ENCODE measurements around the gene HBE1. TPM values are rescaled to one million over a fixed set of nuclear protein-coding genes. Genes with fewer than 3 reads are reported as not detected.
A peak's percentile ranks its signal among the peaks of the same experiment; 100 is the strongest.

The HBE1 gene
- total and polyA plus RNA-seq, 2 experiments from 2014 or later: not detected

- Mint-ChIP-seq H3K27ac (no peak overlapping the region), H3K4me3 (no peak overlapping the region), H3K9me3 (no peaks in the 10 kb centered on the region), H3K4me1 (no peaks in the 10 kb centered on the region), H3K36me3 (ENCODE audit: low read depth) (no peaks in the 10 kb centered on the region; the same call in 2 of the 3 replicates), H3K27me3 (ENCODE audit: insufficient read depth, low read depth, poor library complexity) (no peaks in the 10 kb centered on the region)
- Histone ChIP-seq H3K79me2 (replicated peaks; ENCODE audit: insufficient read depth) (no peaks in the 10 kb centered on the region), H3K27ac (ENCODE audit: low read depth) (no peak overlapping the region), H3K4me3 (no peak overlapping the region), H2AFZ (no peak overlapping the region), H3K4me1 (ENCODE audit: insufficient read depth) (no peaks in the 10 kb centered on the region), H3K27me3 (ENCODE audit: insufficient read depth) (no peaks in the 10 kb centered on the region), H3K9me2 (ENCODE audit: insufficient read depth) (no peaks in the 10 kb centered on the region), H4K20me1 (replicated peaks; ENCODE audit: insufficient read depth) (no peaks in the 10 kb centered on the region), H3K36me3 (ENCODE audit: insufficient read depth) (no peaks in the 10 kb centered on the region), H3F3A (replicated peaks; ENCODE audit: low read depth) (no peaks in the 10 kb centered on the region), H3K4me2 (no peak overlapping the region)
- peak; percentile 71 for DNase-seq (ENCODE audit: low spot score)
- TF ChIP-seq CTCF (conservative IDR thresholded peaks at IDR 0.05; ENCODE audit: low read depth in 2 of 2) (peak; percentile 82 to 85), STAT1 (IDR thresholded peaks at IDR 0.05; ENCODE audit: unreplicated experiment) (no peak), ETS1 (IDR thresholded peaks at IDR 0.05) (no peak), EZH2phosphoT487 (IDR thresholded peaks at IDR 0.05; ENCODE audit: unreplicated experiment) (no peak), EZH2 (IDR thresholded peaks at IDR 0.05; ENCODE audit: low read depth, unreplicated experiment) (no peak), CREB1 (CRISPR knock-in tag; IDR thresholded peaks at IDR 0.05; ENCODE audit: low read depth) (no peak), NANOG (IDR thresholded peaks at IDR 0.05; ENCODE audit: borderline replicate concordance) (no peak), ZNF331 (CRISPR knock-in tag; IDR thresholded peaks at IDR 0.05; ENCODE audit: low read depth) (no peak), POLR2AphosphoS5 (IDR thresholded peaks at IDR 0.05; ENCODE audit: low read depth) (no peak), REST (IDR thresholded peaks at IDR 0.05; ENCODE audit: unreplicated experiment) (no peak), ZNF114 (CRISPR knock-in tag; IDR thresholded peaks at IDR 0.05) (no peak), JUNB (IDR thresholded peaks at IDR 0.05; ENCODE audit: unreplicated experiment) (no peak)
- TF ChIP-seq, protein P1, sequence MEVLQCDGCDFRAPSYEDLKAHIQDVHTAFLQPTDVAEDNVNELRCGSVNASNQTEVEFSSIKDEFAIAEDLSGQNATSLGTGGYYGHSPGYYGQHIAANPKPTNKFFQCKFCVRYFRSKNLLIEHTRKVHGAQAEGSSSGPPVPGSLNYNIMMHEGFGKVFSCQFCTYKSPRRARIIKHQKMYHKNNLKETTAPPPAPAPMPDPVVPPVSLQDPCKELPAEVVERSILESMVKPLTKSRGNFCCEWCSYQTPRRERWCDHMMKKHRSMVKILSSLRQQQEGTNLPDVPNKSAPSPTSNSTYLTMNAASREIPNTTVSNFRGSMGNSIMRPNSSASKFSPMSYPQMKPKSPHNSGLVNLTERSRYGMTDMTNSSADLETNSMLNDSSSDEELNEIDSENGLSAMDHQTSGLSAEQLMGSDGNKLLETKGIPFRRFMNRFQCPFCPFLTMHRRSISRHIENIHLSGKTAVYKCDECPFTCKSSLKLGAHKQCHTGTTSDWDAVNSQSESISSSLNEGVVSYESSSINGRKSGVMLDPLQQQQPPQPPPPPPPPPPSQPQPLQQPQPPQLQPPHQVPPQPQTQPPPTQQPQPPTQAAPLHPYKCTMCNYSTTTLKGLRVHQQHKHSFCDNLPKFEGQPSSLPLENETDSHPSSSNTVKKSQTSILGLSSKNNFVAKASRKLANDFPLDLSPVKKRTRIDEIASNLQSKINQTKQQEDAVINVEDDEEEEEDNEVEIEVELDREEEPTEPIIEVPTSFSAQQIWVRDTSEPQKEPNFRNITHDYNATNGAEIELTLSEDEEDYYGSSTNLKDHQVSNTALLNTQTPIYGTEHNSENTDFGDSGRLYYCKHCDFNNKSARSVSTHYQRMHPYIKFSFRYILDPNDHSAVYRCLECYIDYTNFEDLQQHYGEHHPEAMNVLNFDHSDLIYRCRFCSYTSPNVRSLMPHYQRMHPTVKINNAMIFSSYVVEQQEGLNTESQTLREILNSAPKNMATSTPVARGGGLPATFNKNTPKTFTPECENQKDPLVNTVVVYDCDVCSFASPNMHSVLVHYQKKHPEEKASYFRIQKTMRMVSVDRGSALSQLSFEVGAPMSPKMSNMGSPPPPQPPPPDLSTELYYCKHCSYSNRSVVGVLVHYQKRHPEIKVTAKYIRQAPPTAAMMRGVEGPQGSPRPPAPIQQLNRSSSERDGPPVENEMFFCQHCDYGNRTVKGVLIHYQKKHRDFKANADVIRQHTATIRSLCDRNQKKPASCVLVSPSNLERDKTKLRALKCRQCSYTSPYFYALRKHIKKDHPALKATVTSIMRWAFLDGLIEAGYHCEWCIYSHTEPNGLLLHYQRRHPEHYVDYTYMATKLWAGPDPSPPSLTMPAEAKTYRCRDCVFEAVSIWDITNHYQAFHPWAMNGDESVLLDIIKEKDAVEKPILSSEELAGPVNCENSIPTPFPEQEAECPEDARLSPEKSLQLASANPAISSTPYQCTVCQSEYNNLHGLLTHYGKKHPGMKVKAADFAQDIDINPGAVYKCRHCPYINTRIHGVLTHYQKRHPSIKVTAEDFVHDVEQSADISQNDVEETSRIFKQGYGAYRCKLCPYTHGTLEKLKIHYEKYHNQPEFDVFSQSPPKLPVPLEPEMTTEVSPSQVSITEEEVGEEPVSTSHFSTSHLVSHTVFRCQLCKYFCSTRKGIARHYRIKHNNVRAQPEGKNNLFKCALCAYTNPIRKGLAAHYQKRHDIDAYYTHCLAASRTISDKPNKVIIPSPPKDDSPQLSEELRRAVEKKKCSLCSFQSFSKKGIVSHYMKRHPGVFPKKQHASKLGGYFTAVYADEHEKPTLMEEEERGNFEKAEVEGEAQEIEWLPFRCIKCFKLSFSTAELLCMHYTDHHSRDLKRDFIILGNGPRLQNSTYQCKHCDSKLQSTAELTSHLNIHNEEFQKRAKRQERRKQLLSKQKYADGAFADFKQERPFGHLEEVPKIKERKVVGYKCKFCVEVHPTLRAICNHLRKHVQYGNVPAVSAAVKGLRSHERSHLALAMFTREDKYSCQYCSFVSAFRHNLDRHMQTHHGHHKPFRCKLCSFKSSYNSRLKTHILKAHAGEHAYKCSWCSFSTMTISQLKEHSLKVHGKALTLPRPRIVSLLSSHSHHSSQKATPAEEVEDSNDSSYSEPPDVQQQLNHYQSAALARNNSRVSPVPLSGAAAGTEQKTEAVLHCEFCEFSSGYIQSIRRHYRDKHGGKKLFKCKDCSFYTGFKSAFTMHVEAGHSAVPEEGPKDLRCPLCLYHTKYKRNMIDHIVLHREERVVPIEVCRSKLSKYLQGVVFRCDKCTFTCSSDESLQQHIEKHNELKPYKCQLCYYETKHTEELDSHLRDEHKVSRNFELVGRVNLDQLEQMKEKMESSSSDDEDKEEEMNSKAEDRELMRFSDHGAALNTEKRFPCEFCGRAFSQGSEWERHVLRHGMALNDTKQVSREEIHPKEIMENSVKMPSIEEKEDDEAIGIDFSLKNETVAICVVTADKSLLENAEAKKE (CRISPR knock-in tag; IDR thresholded peaks at IDR 0.05): peak; percentile 24; the same call in 1 of the 2 replicates
- peak; percentile 93 for ATAC-seq
Measured at GRCh38 chr11:5291207-5291838, 21.6 kb upstream of the HBE1 start.
